ENCODE results near the gene MRPL40. TPM values are rescaled to one million over a fixed set of nuclear protein-coding genes. Genes with fewer than 3 reads are reported as not detected.

The MRPL40 gene
- total RNA-seq, 4 donors from 2014 or later = 37.5 to 69.3 (median 48.7) TPM

GRCh38 chr22:19419464-19420178 is 12.7 kb upstream of the MRPL40 start:
- no peaks in the 10 kb centered on the region for H3K27me3 ChIP-seq
- TF ChIP-seq POLR2A (IDR thresholded peaks at IDR 0.05) (no peak), CTCF (IDR thresholded peaks at IDR 0.05) (no peak)
- DNase-seq = no peak
- no peak overlapping the region for H3K4me3 ChIP-seq (replicated peaks in 1 of 3)
- H3K27ac ChIP-seq = peak overlapping the region in 2 of 3 donors; percentile 8 to 49
- no peaks in the 10 kb centered on the region for H3K36me3 ChIP-seq
- 78 to 86% methylated on average over 5 of the region's 5 CpGs for WGBS, 2 donors
- H3K4me1 ChIP-seq = peaks cover 68 to 79% of the 10 kb centered on the region in 2 donors
- H3K9me3 ChIP-seq = no peaks in the 10 kb centered on the region
- intact Hi-C loops (cut with DNase I) = no loop called here

GRCh38 chr22:19420321-19420720 is 12.0 kb upstream of the MRPL40 start:
- no peaks in the 10 kb centered on the region for H3K9me3 ChIP-seq
- H3K4me1 ChIP-seq = peaks cover 70 to 77% of the 10 kb centered on the region in 2 donors
- H3K27ac ChIP-seq = peak overlapping the region in 2 of 3 donors; percentile 3 to 91
- H3K4me3 ChIP-seq (replicated peaks in 1 of 3) = no peak overlapping the region
- H3K36me3 ChIP-seq = no peaks in the 10 kb centered on the region
- intact Hi-C loops (cut with DNase I) = no loop called here
- no peaks in the 10 kb centered on the region for H3K27me3 ChIP-seq
- TF ChIP-seq POLR2A (IDR thresholded peaks at IDR 0.05) (no peak), CTCF (IDR thresholded peaks at IDR 0.05) (no peak)
- no peak for DNase-seq
- WGBS, 2 donors = 91 to 92% methylated on average over 6 of the region's 6 CpGs

- no peak for DNase-seq
- Histone ChIP-seq H3K36me3 (no peaks in the 10 kb centered on the region), H3K27me3 (no peaks in the 10 kb centered on the region), H3K4me1 (peaks cover 77 to 82% of the 10 kb centered on the region in 2 donors), H3K4me3 (replicated peaks in 1 of 3) (no peak overlapping the region), H3K9me3 (no peaks in the 10 kb centered on the region), H3K27ac (peak overlapping the region; percentile 38 to 91 (median 82))
- WGBS, 2 donors = 43 to 45% methylated on average over 11 of the region's 11 CpGs
- TF ChIP-seq POLR2A (IDR thresholded peaks at IDR 0.05) = no peak
- TF ChIP-seq CTCF (IDR thresholded peaks at IDR 0.05) = no peak
- intact Hi-C loops (cut with DNase I) = no loop called here
These were observed 9.7 kb upstream of the MRPL40 start for GRCh38 chr22:19422440-19423301.

GRCh38 chr22:19424186-19424500 is 8.2 kb upstream of the MRPL40 start:
- no peak for DNase-seq
- Histone ChIP-seq H3K4me1 (peaks cover 88 to 92% of the 10 kb centered on the region in 2 donors), H3K36me3 (no peaks in the 10 kb centered on the region), H3K9me3 (no peaks in the 10 kb centered on the region), H3K27ac (peak overlapping the region; percentile 69 to 91 (median 82)), H3K27me3 (no peaks in the 10 kb centered on the region), H3K4me3 (replicated peaks in 1 of 3) (no peak overlapping the region)
- intact Hi-C loops (cut with DNase I) = no loop called here
- TF ChIP-seq POLR2A (IDR thresholded peaks at IDR 0.05) (no peak), CTCF (IDR thresholded peaks at IDR 0.05) (no peak)
- WGBS, 2 donors = 76 to 77% methylated on average over 3 of the region's 3 CpGs

Data from thyroid gland (tissue), 4 donors.